ENCODE data around the gene ACMSD. TPM values are rescaled to one million over a fixed set of nuclear protein-coding genes. Genes with fewer than 3 reads are reported as not detected.

Gene ACMSD
- total RNA-seq, 2 experiments from 2014 or later, result not detected

DNA sequence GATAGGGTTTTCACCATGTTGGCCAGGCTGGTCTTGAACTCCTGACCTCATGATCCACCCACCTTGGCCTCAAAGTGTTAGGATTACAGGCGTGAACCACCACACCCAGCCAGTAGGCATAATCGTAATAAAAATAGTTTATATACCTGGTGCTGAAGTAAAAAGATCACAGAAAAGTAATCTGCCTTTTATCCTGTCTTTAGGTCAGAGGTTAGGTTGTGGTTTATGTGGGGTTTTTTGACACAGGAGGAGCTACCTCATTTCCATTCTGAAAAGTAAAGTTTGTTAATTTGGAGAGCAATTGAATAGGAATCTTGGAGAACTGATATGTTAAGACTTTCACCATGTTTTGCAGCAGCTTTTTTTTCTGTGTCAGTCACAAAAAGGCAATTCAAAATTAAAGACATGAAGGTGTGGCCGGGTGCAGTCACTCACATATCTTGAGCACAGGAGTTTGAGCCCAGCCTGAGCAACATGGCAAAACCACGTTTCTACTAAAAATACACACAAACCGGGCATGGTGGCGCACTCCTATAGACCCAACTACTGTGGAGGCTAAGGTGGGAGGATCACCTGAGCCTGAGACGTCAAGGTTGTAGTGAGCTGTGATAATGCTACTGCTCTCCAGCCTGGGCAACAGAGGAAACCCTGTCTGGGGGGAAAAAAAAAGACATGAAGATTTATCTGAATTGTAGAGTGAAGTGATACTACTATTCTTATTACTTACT lies 111.7 kb downstream of the ACMSD start:
- no peak for ATAC-seq
- CTCF ChIA-PET, result interaction anchor here (0.7 to 1.3 kb wide), 4 partner anchors 10 to 761 kb away, joined by 3 read pairs; no protein-coding TSS in a partner anchor
- peaks cover 27% of the 10 kb centered on the region for H3K4me1 Mint-ChIP-seq

DNA sequence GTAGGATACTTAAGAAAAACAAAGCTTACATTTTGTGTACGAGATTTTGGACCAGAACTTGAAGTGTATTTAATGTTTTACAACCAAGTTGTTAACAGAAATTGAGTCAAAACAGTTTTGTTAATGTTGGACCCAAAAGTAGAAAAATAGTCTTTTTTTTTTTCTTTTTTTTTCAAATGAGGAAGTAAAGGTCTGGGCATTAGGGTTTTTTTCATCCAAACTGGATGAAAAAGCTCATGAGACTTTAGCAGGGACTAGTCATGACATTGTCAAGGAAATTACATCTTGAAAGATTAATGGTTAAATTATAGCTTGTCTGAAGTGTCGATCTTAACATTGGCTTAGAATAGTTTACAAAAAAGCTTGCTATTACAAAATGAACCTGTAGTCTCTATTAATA lies 112.5 kb downstream of the ACMSD start:
- Mint-ChIP-seq H3K4me3 (no peak overlapping the region), H3K27ac (no peak overlapping the region), H3K9me3 (ENCODE audit: low read depth) (no peaks in the 10 kb centered on the region), H3K27me3 (no peaks in the 10 kb centered on the region), H3K36me3 (peaks cover 65% of the 10 kb centered on the region), H3K4me1 (peaks cover 26% of the 10 kb centered on the region)
- CTCF ChIA-PET, result interaction anchor here (0.7 to 1.3 kb wide), 3 partner anchors 10 to 760 kb away, joined by 3 read pairs; no protein-coding TSS in a partner anchor
- no peak for DNase-seq
- no peak for ATAC-seq

More for the DNA sequence above, 111.7 kb downstream of the ACMSD start:
- H3K9me3 Mint-ChIP-seq (ENCODE audit: low read depth), result no peaks in the 10 kb centered on the region
- no peaks in the 10 kb centered on the region for H3K27me3 Mint-ChIP-seq
- no peak overlapping the region for H3K27ac Mint-ChIP-seq
- H3K4me3 Mint-ChIP-seq, result no peak overlapping the region
- peaks cover 71% of the 10 kb centered on the region for H3K36me3 Mint-ChIP-seq
- no peak for DNase-seq

Small RNA genes lying within 50 kb of the gene (microRNA-seq; reads per million reads assigned to microRNA genes)
- gene MIR5590, result not detected

Other genes with a start within 250 kb of the ACMSD start
- gene TMEM163, start 119.6 kb upstream of the ACMSD start, total RNA-seq, result 1 to 10 TPM; 2.1 to 2.3 TPM
- gene CCNT2, start 80.2 kb downstream of the ACMSD start, total RNA-seq, result 10 to 100 TPM; 41.1 to 48.8 TPM
- not detected for gene MAP3K19, start 208.8 kb downstream of the ACMSD start, total RNA-seq
- 10 to 100 TPM; 13.9 to 33.2 TPM for gene RAB3GAP1, start 213.7 kb downstream of the ACMSD start, total RNA-seq